ENCODE data around the gene SPATC1L.

The SPATC1L gene

DNA sequence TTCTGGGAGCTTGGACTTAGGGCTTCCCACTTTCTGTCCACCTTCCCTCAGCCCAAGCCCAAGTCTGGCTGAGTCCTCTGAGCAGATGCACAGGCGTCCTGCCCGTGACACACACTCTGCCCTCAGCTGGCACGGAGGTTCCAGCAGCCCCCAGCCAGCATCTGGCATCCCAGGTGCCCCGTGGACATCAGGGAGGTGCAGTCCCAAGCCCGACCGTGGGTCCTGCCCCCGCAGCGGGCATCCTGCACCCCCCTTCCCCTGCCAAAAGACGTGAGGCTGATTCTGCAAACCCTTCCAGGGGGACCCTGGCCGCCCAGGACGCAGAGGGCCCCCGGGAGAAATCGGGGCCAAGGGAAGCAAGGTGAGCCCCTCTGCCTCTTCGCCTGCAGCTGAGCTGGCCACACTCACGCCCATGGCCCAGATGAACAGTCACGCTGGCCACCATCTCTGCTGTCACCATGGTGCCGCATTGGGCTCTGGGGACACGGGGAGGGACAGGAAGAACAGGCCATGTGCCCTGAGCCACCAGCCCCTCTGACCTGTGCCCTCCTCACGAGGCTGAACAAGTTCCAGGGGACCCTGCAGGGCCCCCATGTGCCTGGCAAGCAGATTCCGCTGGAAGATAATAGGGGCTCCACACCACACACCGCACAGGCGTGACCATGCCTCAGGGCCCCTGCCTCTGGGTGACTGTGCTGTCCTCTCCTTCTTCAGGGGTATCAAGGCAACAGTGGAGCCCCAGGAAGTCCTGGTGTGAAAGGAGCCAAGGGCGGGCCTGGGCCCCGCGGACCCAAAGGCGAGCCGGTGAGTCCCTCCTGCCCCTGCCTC lies 65.7 kb downstream of the SPATC1L start:
- DNase-seq, result no peak
- in situ Hi-C loops (cut with HindIII; ENCODE audit: low pct_ligation_motif_present, low pct_unique_long_range_greater_than_20kb, low sequenced_read_pairs), result no loop called here

DNA sequence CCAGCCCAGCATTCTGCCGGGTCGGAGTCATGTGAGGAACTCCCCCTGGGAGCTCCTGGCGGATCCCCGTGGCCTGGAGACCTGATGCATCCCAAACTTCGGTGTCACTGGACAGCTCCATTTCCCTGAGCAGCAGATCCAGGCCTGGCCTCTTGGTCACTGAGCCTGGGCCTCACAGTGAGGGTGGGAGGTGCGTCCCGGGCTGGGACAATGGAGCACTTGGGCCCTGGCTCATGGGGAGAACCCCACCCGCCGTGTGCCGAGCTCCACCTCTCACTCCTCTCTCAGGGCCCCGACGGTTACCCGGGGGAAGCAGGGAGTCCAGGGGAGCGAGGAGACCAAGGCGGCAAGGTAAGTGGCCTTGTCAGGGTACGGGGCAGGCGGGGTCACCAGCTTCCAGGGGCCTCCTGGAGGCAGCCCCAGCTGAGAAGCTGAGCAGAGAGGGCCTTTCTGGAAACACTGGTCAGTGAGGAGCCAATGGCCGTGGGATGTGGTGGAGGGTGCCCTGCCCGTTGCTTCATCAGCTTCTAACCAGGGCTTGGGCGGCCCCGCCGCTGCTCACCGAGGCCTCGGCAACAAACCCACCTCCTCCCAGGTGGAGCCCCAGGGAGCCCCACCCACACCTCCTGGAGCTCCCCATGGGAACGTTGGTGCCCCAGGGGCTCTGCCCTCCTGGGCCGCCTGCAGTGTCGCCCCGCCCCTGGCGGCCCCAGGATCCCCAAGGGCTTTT lies 66.5 kb downstream of the SPATC1L start:
- no peak for DNase-seq
- in situ Hi-C loops (cut with HindIII; ENCODE audit: low pct_ligation_motif_present, low pct_unique_long_range_greater_than_20kb, low sequenced_read_pairs), result no loop called here

DNA sequence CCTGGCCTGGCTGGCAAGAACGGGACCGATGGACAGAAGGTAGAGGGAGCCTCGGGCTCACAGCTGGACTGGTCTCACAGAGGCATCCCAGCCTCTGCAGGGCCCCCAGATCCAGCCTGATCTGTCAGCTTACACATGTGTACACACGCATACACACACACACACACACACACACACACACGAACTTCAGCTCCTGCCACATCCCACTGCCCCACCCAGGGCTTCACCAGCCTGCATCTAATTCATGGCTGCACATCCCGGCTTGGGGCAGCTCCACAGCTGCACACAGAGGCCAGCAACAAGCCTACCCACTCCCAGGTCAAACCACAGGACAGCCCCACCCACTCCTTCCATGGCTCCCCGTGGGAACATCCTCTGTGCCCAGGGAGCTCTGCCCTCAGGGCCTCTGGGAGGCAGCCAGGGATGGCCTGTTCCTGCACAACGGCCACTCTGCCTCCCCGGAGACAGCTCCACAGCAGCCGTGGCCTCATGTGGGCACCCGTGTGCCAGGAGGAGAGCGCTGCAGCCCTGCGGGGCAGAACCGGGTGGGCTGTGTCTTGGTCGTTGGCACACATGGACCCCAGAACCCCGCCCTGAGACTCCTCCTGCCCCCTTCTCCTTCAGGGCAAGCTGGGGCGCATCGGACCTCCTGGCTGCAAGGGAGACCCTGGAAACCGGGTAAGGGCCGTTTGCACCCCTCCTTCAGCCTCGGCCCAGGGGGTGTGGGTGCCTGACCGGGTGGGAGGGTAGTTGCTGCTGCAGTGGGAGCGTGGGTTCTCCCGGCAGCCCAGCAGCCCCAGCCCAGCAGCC lies 67.3 kb downstream of the SPATC1L start:
- in situ Hi-C loops (cut with HindIII; ENCODE audit: low pct_ligation_motif_present, low pct_unique_long_range_greater_than_20kb, low sequenced_read_pairs), result no loop called here

DNA sequence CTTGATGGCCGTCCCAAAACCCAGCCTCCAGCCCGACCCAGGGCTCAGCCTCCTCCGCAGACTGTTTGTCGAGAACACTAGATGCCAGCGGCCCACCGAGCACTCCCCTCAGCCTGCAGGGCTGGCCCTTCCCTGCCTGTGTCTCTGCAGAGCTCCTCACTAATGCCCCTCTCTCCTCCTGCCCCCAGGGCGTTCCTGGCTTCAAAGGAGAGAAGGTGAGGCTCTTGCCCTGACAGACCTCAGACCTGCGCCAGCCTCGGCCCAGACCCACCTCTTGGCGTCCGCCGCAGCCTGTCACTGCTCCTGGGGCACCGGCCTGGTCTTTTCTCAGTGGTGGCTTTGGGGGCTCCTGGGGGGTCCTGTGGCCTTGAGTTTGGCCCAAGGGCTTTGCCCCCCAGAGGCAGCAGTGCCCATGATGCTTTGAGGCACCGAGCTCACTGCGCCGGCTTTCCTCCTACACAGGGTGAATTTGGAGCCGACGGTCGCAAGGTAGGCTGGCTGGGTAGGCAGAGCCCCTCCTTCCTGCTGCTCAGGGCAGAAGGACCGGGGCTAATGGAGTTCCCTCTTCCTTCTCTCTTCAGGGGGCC lies 68.0 kb downstream of the SPATC1L start:
- DNase-seq, result no peak
- in situ Hi-C loops (cut with HindIII; ENCODE audit: low pct_ligation_motif_present, low pct_unique_long_range_greater_than_20kb, low sequenced_read_pairs), result no loop called here

More for the DNA sequence above, 67.3 kb downstream of the SPATC1L start:
- DNase-seq, result no peak

DNA sequence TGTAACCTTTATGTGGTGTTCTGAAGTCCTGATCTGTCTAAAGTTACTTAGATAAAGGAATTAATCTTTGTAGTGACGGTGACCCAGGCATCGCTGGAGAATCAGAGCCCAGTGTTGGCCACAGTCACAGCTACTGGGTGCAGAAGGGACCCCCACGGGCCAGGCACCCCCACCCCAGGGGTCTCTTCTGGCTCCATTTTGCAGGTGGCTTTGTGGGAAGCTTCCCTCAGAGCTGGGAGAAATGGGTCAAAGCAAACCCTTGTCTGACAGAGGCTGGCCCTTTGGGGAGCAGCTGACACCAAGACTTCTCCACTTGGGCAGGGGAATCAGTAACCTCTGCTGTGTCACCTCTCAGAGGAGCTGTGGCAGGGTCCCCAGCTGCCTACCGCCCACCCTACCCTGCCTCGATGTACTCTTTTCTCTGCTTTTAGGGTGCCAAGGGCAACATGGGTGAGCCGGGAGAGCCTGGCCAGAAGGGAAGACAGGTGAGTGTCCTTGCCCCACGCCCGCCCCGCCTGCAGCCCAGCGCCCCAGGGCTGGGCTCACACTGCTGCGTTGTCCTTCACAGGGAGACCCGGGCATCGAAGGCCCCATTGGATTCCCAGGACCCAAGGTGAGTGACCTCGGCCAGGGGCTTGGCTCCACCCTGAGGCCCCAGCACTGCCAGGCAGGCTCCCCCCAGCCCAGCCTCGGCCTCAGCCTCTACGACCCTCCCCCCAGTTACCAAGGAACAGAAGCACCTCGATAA lies 68.6 kb downstream of the SPATC1L start:
- in situ Hi-C loops (cut with HindIII; ENCODE audit: low pct_ligation_motif_present, low pct_unique_long_range_greater_than_20kb, low sequenced_read_pairs), result no loop called here
- DNase-seq, result no peak

DNA sequence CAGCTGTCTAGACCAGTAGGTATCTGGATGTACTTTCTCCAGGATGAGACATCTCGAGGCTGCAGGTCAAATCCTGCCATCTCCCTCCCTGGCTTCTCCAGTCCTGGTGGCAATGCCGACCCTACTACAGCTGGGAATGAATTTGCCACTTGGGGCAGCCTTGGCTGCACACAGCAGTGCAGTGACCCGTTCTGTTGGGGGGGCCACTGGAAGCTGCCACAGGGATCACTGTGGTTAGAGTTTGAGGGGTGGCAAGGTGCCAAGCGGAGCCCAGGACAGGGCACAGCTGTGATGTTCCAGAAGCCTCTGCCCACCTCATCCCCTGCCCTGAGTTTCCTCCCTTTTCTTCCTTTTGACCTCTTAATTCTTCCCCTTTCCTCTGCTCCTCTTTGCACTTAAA lies 69.3 kb downstream of the SPATC1L start:
- in situ Hi-C loops (cut with HindIII; ENCODE audit: low pct_ligation_motif_present, low pct_unique_long_range_greater_than_20kb, low sequenced_read_pairs), result no loop called here
- DNase-seq, result no peak

DNA sequence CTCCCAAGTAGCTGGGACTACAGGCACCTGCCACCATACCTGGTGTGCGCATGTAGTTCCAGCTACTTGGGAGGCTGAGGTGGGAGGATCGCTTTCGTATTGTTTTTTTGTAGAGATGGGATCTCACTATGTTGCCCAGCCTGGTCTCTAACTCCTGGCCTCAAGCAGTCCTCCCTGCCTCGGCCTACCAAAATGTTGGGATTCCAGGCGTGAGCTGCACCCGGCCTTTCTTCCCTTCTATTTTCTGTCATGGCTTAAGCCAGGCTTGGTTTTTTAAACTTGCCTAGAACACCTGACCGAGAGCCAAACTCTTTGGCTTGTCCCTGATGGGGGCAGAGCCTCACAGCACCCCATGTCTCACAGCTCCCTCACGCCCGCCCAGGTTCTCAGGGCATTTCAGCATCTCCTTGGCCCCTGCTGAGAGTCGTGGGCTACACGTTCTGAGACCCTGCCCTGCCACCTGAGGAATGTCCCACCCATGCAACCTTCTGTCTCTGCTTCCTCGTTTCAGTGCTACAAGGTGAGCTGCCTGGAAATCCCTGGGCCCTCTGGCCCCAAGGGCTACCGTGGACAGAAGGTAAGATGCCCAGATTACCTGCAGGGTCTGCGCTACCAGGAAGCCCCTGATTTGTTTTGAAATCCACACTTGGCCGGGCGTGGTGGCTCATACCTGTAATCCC lies 70.6 kb downstream of the SPATC1L start:
- no peak for DNase-seq
- in situ Hi-C loops (cut with HindIII; ENCODE audit: low pct_ligation_motif_present, low pct_unique_long_range_greater_than_20kb, low sequenced_read_pairs), result no loop called here

DNA sequence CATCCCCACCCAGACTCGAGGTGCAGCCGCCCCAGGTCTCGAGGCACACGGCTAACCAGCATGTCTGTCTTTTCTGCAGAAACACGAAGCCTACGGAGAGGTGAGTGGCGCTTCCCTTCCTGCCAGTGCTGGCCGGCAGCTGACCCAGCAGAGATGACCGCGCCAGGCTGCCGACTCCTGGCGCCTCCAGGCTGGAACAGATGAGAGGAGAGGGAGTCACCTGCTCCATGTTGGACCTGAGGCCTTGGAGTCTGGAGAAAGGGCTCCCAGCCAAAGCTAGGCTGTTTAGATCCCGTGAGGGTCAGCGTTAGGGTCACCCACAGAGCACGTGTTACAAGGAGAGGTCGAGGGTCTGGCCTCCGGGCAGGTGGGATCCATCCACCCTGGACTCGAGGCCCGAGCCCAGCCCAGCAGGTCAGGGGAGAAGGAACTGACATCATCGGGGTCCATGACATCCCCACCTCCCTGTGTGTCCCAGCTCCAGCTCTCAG lies 71.5 kb downstream of the SPATC1L start:
- no peak for DNase-seq
- in situ Hi-C loops (cut with HindIII; ENCODE audit: low pct_ligation_motif_present, low pct_unique_long_range_greater_than_20kb, low sequenced_read_pairs), result no loop called here

DNA sequence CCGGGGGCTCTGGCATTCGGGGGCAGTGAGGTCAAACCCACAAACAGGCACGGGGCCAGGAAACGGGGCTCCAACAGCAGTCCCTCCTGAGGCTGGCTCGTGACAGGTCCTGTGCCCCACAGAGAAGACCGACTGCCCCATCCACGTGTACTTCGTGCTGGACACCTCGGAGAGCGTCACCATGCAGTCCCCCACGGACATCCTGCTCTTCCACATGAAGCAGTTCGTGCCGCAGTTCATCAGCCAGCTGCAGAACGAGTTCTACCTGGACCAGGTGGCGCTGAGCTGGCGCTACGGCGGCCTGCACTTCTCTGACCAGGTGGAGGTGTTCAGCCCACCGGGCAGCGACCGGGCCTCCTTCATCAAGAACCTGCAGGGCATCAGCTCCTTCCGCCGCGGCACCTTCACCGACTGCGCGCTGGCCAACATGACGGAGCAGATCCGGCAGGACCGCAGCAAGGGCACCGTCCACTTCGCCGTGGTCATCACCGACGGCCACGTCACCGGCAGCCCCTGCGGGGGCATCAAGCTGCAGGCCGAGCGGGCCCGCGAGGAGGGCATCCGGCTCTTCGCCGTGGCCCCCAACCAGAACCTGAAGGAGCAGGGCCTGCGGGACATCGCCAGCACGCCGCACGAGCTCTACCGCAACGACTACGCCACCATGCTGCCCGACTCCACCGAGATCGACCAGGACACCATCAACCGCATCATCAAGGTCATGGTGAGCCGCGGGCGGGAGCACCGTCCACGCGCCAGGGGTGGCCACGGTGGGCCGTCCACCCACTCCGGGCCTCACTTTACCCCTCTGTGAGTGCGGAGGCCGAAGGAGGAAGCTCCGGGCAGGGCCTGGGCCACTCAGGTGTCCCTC lies 72.2 kb downstream of the SPATC1L start:
- in situ Hi-C loops (cut with HindIII; ENCODE audit: low pct_ligation_motif_present, low pct_unique_long_range_greater_than_20kb, low sequenced_read_pairs), result no loop called here
- no peak for DNase-seq

DNA sequence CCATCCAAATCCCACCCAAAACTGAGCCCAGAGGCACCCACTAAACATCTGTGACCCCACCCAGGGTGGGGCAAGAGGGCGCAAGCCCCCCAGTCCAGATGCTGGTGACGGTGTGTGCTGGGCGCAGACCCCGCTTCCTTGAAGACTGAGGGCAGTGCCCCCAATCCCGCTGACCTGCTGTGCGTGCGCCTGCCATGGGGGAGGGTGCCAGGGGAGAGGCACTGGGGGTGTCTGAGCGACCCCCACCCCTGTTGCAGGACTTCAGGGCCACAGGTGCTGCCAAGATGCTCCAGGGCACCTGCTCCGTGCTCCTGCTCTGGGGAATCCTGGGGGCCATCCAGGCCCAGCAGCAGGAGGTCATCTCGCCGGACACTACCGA lies 73.1 kb downstream of the SPATC1L start:
- in situ Hi-C loops (cut with HindIII; ENCODE audit: low pct_ligation_motif_present, low pct_unique_long_range_greater_than_20kb, low sequenced_read_pairs), result no loop called here
- no peak for DNase-seq
